Measurements from ENCODE around the gene AFP.

Gene AFP

GRCh38 chr4:73447671-73448070 is 11.7 kb downstream of the AFP start:
- no peaks in the 10 kb centered on the region for H3F3A ChIP-seq (ENCODE audit: low read depth)
- H3K79me2 ChIP-seq (ENCODE audit: insufficient read depth, low read length), result no peaks in the 10 kb centered on the region
- no peaks in the 10 kb centered on the region for H3K36me3 ChIP-seq (ENCODE audit: insufficient read depth, low read length)
- no peaks in the 10 kb centered on the region for H3K27me3 ChIP-seq (ENCODE audit: insufficient read depth, low read length, poor library complexity, severe bottlenecking)
- no peaks in the 10 kb centered on the region for H3K9me3 ChIP-seq (ENCODE audit: insufficient read depth, low read depth, low read length)
- H4K20me1 ChIP-seq (ENCODE audit: insufficient read depth, low read length, poor library complexity, severe bottlenecking), result no peaks in the 10 kb centered on the region
- H3K4me1 ChIP-seq (ENCODE audit: insufficient read depth, low read length, poor library complexity, severe bottlenecking), result no peaks in the 10 kb centered on the region
- H3K9ac ChIP-seq (ENCODE audit: low read depth, low read length, poor library complexity, severe bottlenecking), result no peak overlapping the region
- H3K9me2 ChIP-seq (replicated peaks; ENCODE audit: low read depth, low read length), result no peaks in the 10 kb centered on the region
- no peak overlapping the region for H3K4me2 ChIP-seq (ENCODE audit: low read depth, low read length, poor library complexity, severe bottlenecking)
- no peak for TF ChIP-seq CTCF (conservative IDR thresholded peaks at IDR 0.05; ENCODE audit: low read length)
- H2AFZ ChIP-seq (ENCODE audit: low read length), result no peak overlapping the region
- H3K4me3 ChIP-seq (ENCODE audit: low read length, poor library complexity, severe bottlenecking), result no peak overlapping the region

GRCh38 chr4:73448448-73449203 is 12.6 kb downstream of the AFP start:
- H3K4me1 ChIP-seq (ENCODE audit: insufficient read depth, low read length, poor library complexity, severe bottlenecking), result no peaks in the 10 kb centered on the region
- H3K9me2 ChIP-seq (replicated peaks; ENCODE audit: low read depth, low read length), result no peaks in the 10 kb centered on the region
- H3K9me3 ChIP-seq (ENCODE audit: insufficient read depth, low read depth, low read length), result no peaks in the 10 kb centered on the region
- no peaks in the 10 kb centered on the region for H4K20me1 ChIP-seq (ENCODE audit: insufficient read depth, low read length, poor library complexity, severe bottlenecking)
- H3F3A ChIP-seq (ENCODE audit: low read depth), result no peaks in the 10 kb centered on the region
- H3K4me3 ChIP-seq (ENCODE audit: low read length, poor library complexity, severe bottlenecking), result no peak overlapping the region
- H3K27me3 ChIP-seq (ENCODE audit: insufficient read depth, low read length, poor library complexity, severe bottlenecking), result no peaks in the 10 kb centered on the region
- no peak overlapping the region for H3K9ac ChIP-seq (ENCODE audit: low read depth, low read length, poor library complexity, severe bottlenecking)
- H3K4me2 ChIP-seq (ENCODE audit: low read depth, low read length, poor library complexity, severe bottlenecking), result no peak overlapping the region
- H2AFZ ChIP-seq (ENCODE audit: low read length), result no peak overlapping the region
- H3K36me3 ChIP-seq (ENCODE audit: insufficient read depth, low read length), result no peaks in the 10 kb centered on the region
- TF ChIP-seq EZH2phosphoT487 (IDR thresholded peaks at IDR 0.05; ENCODE audit: borderline replicate concordance), result no peak
- H3K79me2 ChIP-seq (ENCODE audit: insufficient read depth, low read length), result no peaks in the 10 kb centered on the region

GRCh38 chr4:73450398-73451004 is 14.5 kb downstream of the AFP start:
- no peaks in the 10 kb centered on the region for H3K9me2 ChIP-seq (replicated peaks; ENCODE audit: low read depth, low read length)
- H3K27me3 ChIP-seq (ENCODE audit: insufficient read depth, low read length, poor library complexity, severe bottlenecking), result no peaks in the 10 kb centered on the region
- no peaks in the 10 kb centered on the region for H3K4me1 ChIP-seq (ENCODE audit: insufficient read depth, low read length, poor library complexity, severe bottlenecking)
- no peak overlapping the region for H3K4me3 ChIP-seq (ENCODE audit: low read length, poor library complexity, severe bottlenecking)
- no peaks in the 10 kb centered on the region for H3K79me2 ChIP-seq (ENCODE audit: insufficient read depth, low read length)
- H3F3A ChIP-seq (ENCODE audit: low read depth), result no peaks in the 10 kb centered on the region
- H3K9ac ChIP-seq (ENCODE audit: low read depth, low read length, poor library complexity, severe bottlenecking), result no peak overlapping the region
- no peaks in the 10 kb centered on the region for H4K20me1 ChIP-seq (ENCODE audit: insufficient read depth, low read length, poor library complexity, severe bottlenecking)
- no peaks in the 10 kb centered on the region for H3K9me3 ChIP-seq (ENCODE audit: insufficient read depth, low read depth, low read length)
- no peak overlapping the region for H2AFZ ChIP-seq (ENCODE audit: low read length)
- no peak overlapping the region for H3K4me2 ChIP-seq (ENCODE audit: low read depth, low read length, poor library complexity, severe bottlenecking)
- H3K36me3 ChIP-seq (ENCODE audit: insufficient read depth, low read length), result no peaks in the 10 kb centered on the region
- no peak for TF ChIP-seq CTCF (conservative IDR thresholded peaks at IDR 0.05; ENCODE audit: low read length)

- no peak overlapping the region for H2AFZ ChIP-seq (ENCODE audit: low read length)
- no peaks in the 10 kb centered on the region for H4K20me1 ChIP-seq (ENCODE audit: insufficient read depth, low read length, poor library complexity, severe bottlenecking)
- H3K4me1 ChIP-seq (ENCODE audit: insufficient read depth, low read length, poor library complexity, severe bottlenecking), result no peaks in the 10 kb centered on the region
- no peaks in the 10 kb centered on the region for H3K36me3 ChIP-seq (ENCODE audit: insufficient read depth, low read length)
- H3K4me3 ChIP-seq (ENCODE audit: low read length, poor library complexity, severe bottlenecking), result no peak overlapping the region
- H3K9ac ChIP-seq (ENCODE audit: low read depth, low read length, poor library complexity, severe bottlenecking), result no peak overlapping the region
- no peaks in the 10 kb centered on the region for H3K9me2 ChIP-seq (replicated peaks; ENCODE audit: low read depth, low read length)
- no peaks in the 10 kb centered on the region for H3F3A ChIP-seq (ENCODE audit: low read depth)
- H3K79me2 ChIP-seq (ENCODE audit: insufficient read depth, low read length), result no peaks in the 10 kb centered on the region
- no peaks in the 10 kb centered on the region for H3K27me3 ChIP-seq (ENCODE audit: insufficient read depth, low read length, poor library complexity, severe bottlenecking)
- H3K9me3 ChIP-seq (ENCODE audit: insufficient read depth, low read depth, low read length), result no peaks in the 10 kb centered on the region
- no peak for TF ChIP-seq EZH2phosphoT487 (IDR thresholded peaks at IDR 0.05; ENCODE audit: borderline replicate concordance)
- no peak for TF ChIP-seq CTCF (conservative IDR thresholded peaks at IDR 0.05; ENCODE audit: low read length)
- no peak overlapping the region for H3K4me2 ChIP-seq (ENCODE audit: low read depth, low read length, poor library complexity, severe bottlenecking)
These were observed 15.4 kb downstream of the AFP start for GRCh38 chr4:73451404-73451803.
